Fibroblast of pulmonary artery (primary cell): ENCODE results near the gene RGS9.
"Not testable (repeated sequence)": the region's sequence is repeated elsewhere in the genome, so short reads cannot be mapped to it uniquely, and the experiment has no call there.

Experiments used
- DNase-seq: peaks from one replicate; pipeline ENCODE4 v3.0.0-alpha.2; 2010; ENCODE audit warnings: low read depth
- H3K4me3 ChIP-seq: replicated peaks from 2 replicates; pipeline ENCODE4 v1.5.1; 2011; ENCODE audit warnings: low read depth, mild to moderate bottlenecking, control low read depth, low read length, moderate library complexity
- CTCF ChIP-seq: IDR thresholded peaks from 2 replicates; pipeline ENCODE4 v1.5.1; 2011; ENCODE audit warnings: mild to moderate bottlenecking, control low read depth, low read length, inconsistent platforms; ENCODE audit errors: missing control alignments

RGS9 gene

GRCh38 chr17:65115839-65116238, 21.3 kb upstream of the RGS9 start:
- no peak for DNase-seq
- no peak overlapping the region for H3K4me3 ChIP-seq
- no peak for TF ChIP-seq CTCF

GRCh38 chr17:65116515-65116914, 20.7 kb upstream of the RGS9 start:
- not testable (repeated sequence) for DNase-seq

GRCh38 chr17:65117384-65118035, 19.7 kb upstream of the RGS9 start:
- no peak overlapping the region for H3K4me3 ChIP-seq
- TF ChIP-seq CTCF = no peak
- no peak for DNase-seq

More at GRCh38 chr17:65116515-65116914, 20.7 kb upstream of the RGS9 start:
- H3K4me3 ChIP-seq = not testable (repeated sequence)

GRCh38 chr17:65121368-65121767, 15.8 kb upstream of the RGS9 start:
- TF ChIP-seq CTCF = no peak
- DNase-seq = no peak
- H3K4me3 ChIP-seq = no peak overlapping the region

GRCh38 chr17:65121916-65122806, 15.0 kb upstream of the RGS9 start:
- peak overlapping the region; percentile 64 for H3K4me3 ChIP-seq
- no peak for DNase-seq
- no peak for TF ChIP-seq CTCF

- no peak for TF ChIP-seq CTCF
- peak; percentile 92 for DNase-seq
- peak overlapping the region; percentile 64 for H3K4me3 ChIP-seq
Observed at GRCh38 chr17:65122836-65123756, 14.1 kb upstream of the RGS9 start.
